GM21447 (cell line): ENCODE results near the gene JMJD1C.
"Not testable (repeated sequence)": the region's sequence is repeated elsewhere in the genome, so short reads cannot be mapped to it uniquely, and the experiment has no call there.

Source experiments
- ATAC-seq: cut with Tn5 transposase; IDR thresholded peaks from one replicate; pipeline ENCODE4 v1.9.1; 2021; ENCODE audit not compliant: unreplicated experiment

JMJD1C gene

GRCh38 chr10:63192826-63193225 is 273.0 kb downstream of the JMJD1C start:
- no peak for ATAC-seq

DNA sequence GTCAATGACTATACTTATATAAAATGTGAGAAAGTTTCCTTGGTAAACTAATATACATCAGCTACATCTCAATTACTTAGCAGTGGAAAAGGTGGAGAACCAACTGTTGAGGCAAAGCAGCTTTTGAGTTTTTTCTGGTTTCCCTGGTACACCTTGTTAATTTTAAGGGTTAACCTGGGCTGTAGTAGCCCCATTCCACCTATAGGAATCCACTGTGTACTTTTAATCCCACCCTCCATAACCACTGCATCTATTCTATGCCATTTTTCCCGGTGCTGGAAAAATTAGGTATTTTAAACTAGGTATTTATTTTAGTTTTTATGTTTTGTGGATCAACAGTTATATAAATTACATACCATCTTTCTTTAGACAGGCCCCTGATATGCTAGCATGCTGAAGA is 290.2 kb downstream of the JMJD1C start:
- ATAC-seq, result no peak

DNA sequence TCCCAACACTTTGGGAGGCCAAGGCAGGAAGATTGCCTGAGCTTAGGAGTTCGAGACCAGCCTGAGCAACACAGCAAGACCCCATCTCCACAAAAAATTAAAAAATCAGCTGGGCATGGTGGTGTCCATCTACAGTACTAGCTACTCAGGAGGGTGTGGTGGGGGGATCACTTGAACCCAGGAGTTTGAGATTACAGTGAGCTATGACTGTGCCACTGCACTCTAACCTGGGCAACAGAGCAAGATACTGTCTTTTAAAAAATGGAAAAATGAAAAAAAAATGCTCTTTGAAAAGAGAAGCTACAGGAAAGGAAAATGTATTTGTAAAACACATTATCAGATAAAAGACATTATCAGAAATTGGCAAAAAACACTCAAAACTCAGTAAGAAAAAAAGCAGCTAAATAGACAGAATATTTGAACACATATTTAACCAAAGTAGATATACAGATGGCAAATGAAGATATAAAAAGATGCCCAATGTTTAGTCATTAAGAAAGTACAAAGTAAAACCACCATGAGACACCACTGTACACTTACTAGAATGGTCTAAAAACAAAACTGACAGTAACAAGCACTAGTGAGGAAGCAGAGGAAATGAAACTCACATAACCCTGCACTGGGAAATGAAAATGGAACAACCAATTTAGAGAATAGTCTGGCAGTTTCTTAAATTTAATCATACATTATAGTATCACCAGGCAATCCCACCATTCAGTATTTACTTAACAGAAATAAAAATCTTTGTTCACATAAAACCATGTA is 292.1 kb downstream of the JMJD1C start:
- ATAC-seq, result peak; percentile 98

GRCh38 chr10:63171926-63172325 is 293.9 kb downstream of the JMJD1C start:
- ATAC-seq, result no peak

GRCh38 chr10:63171255-63171855 is 294.4 kb downstream of the JMJD1C start:
- no peak for ATAC-seq

DNA sequence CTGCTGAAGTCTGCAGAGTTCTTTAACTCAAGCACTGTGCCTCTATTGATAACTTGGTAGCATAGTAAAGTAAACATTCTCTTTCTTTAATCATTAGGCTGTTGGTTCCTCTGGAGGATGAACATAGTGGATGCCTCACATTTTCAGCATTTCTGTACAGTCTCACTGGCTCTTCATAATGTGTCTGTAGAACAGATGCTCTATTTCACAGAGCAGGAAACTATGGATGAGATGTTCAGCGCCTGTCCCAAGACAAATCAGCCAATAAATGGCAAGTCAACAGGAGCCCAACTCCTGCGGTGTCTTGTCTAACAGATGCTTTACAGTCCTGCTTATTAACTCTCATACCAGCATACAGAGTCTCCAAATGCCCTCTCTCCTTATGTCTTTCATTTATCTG is 296.2 kb downstream of the JMJD1C start:
- ATAC-seq, result no peak

DNA sequence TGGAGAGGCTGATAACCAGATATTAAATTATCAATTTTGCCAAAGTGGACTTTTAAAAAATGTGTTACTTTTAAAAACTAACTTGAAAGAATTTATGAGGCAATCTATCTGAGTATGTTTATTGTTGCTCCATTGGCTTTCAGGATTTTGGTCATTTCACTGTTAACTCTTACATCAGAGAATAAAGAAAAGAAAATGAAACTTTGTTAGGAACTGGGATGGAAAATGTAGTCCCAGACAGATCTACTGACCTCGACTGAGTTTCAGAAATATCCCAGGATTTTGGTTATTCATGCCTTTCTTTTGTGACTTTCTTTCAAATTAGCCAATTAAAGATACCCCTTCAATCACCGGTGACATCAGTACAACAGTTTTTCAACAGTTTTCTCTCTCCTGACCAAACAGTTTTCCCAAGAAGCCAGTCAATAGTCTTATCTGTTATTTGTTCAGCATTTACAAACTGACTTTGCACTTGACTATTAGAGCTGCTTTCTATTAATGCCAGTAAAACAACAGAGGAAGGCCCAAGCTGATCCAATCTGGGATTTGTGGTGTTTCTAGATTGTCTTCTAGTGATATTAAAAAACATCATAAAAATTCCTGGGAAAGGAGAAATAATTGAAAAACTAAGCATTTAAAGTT is 296.8 kb downstream of the JMJD1C start:
- no peak for ATAC-seq

DNA sequence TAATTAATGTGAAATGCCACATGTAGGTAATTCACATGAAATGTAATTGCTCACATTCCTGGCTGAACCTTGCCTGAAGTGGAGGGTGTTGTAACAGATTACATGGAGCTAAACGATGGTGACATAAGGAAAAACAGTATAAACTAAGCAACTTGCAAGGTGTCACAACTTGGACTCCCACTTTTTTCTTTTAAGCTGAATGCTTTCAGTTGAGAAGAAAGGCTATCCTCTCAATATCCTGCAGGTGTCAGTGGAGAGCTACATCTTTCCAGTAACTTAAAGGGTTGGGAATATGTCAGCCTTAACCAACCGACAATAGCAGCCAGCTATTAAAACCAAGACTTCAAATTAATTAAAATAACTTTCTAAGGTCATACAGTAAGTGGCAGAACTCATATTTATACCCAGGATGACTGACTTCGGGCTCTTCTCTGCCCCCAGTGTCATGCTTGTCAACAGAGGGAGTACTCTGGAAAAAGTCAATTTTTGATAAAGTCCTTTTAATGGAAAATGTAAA is 299.0 kb downstream of the JMJD1C start:
- ATAC-seq, result no peak

- ATAC-seq, result no peak
Measured at GRCh38 chr10:63165249-63165648, 300.5 kb downstream of the JMJD1C start.

GRCh38 chr10:63164166-63164623 is 301.6 kb downstream of the JMJD1C start:
- no peak for ATAC-seq

GRCh38 chr10:63161592-63161991 is 304.2 kb downstream of the JMJD1C start:
- no peak for ATAC-seq

GRCh38 chr10:63157845-63158624 is 307.7 kb downstream of the JMJD1C start:
- peak; percentile 69 for ATAC-seq

DNA sequence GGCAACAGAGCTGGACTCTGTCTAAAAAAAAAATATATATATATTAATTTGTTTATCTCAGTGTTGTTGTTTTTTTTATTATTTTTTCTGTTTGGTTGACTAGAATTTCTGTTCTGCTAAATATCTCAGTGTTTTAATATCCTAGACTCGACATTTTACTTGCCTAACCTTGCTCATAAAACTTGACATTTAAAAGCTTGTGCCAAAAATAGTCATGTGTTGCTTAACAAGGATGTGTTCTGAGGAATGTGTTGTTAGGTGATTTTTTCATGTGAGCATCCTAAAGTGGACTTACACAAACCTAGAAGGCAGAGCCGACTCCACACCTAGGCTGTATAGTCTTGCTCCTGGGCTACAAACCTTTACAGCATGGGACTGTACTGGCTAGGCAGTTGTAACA is 309.5 kb downstream of the JMJD1C start:
- ATAC-seq, result no peak

DNA sequence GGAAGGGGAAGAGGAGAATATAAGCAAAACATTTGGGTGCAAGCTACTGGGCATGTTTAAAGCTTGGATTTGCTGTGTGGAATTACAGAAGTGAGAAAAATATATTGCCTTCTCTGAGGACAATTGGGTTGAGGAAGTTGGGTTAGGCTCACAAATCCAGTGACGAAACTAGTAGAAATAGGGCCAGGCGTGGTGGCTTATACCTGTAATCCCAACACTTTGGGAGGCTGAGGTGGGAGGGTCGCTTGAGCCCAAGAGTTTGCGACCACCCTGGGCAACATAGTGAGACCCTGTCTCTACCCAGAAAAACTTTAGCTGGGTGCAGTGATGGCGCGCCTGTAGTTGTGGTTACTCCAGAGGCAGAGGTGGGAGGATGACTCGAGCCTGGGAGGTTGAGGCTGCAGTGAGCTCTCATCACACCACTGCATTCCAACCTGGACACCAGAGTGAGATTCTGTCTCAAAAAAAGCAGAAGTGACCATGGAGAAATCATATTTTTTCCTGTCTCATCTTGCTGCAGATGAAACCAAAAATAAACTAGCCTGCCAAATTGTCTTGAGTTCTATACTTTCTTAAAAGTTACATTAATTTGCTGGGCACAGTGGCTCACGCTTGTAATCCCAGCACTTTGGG is 310.3 kb downstream of the JMJD1C start:
- ATAC-seq, result no peak

GRCh38 chr10:63154546-63155387 is 311.0 kb downstream of the JMJD1C start:
- ATAC-seq, result no peak

DNA sequence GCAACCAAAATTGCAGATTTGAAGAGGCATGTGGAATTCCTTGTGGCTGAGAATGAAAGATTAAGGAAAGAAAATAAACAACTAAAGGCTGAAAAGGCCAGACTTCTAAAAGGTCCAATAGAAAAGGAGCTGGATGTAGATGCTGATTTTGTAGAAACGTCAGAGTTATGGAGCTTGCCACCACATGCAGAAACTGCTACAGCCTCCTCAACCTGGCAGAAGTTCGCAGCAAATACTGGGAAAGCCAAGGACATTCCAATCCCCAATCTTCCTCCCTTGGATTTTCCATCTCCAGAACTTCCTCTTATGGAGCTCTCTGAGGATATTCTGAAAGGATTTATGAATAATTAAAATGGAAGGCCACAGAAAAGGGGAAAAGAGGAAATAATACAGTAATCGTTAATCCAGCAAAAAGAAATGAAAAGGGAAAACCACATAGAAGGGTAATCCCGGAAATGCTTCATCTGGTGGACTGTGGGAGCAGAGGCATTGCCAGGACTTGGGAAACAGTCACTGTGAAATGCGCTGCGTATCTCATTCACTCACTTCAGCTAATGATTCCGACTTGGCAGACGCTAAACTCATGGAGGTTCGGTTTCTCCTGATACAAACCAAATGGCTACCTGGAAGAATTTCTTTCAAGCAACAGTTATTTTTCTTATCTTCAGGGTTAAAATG is 311.8 kb downstream of the JMJD1C start:
- not testable (repeated sequence) for ATAC-seq

- ATAC-seq, result no peak
Measured at GRCh38 chr10:63150745-63151144, 315.0 kb downstream of the JMJD1C start.

DNA sequence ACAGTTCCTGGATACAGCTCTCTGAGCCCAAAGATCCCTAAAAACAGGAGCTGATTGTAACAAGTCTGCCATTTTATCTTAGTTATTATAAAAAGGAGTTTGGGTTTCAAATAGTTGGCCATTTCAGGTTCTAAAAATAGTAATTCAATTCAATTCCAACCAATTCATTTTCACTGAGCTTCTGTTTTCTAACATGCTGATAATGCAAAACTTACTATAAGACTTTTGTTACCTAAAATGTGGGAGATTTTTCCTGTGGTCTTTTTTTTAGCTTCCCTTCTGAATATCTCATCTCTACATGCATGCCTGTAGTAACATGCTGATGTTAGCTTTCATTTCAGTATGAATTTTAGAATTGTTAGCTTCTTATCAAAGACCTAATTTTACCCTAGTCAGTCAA is 319.3 kb downstream of the JMJD1C start:
- ATAC-seq, result no peak

GRCh38 chr10:63145782-63146181 is 320.0 kb downstream of the JMJD1C start:
- no peak for ATAC-seq
